Caco-2 (cell line): Measurements from ENCODE around the gene CD86. TPM values are rescaled to one million over a fixed set of nuclear protein-coding genes. Genes with fewer than 3 reads are reported as not detected.

ENCODE experiments used
- BruUV-seq: library from RNA; stranded (reverse); fragments of 400-500 nt; replicated peaks from 2 replicates; lab custom pipeline; 2021; lab: Mats Ljungman, UMichigan
- CTCF ChIA-PET: fragments of 300-600 bp; sonication (Branson Sonifier 250); formaldehyde crosslinking; loops from one replicate; lab custom pipeline; 2022; ENCODE audit warnings: antibody characterized with exemption; lab: Charles Lee
- POLR2A ChIA-PET: fragments of 300-600 bp; sonication (Branson Sonifier 250); formaldehyde crosslinking; loops from one replicate; lab custom pipeline; 2022; ENCODE audit warnings: antibody characterized with exemption; lab: Charles Lee
- DNase-seq, 2 experiments: peaks; one replicate each; pipeline versions ENCODE4 v3.0.0 to v3.0.0-alpha.2; 2020 to 2022
- H3K27me3 ChIP-seq: replicated peaks from 2 replicates; pipeline ENCODE4 v1.6.0; 2011; ENCODE audit warnings: low read length; ENCODE audit not compliant: control insufficient read depth, insufficient read depth
- H3K36me3 ChIP-seq: 2 replicates; pipeline ENCODE4 v1.5.1; 2011; ENCODE audit warnings: low read length; ENCODE audit not compliant: control insufficient read depth, insufficient read depth
- H3K4me1 ChIP-seq: fragments of 250-450 bp; sonication (Bioruptor Pico); 2 replicates; pipeline ENCODE4 v1.5.1; 2020; ENCODE audit warnings: mild to moderate bottlenecking
- H3K4me3 ChIP-seq: 2 replicates; pipeline ENCODE4 v1.5.1; 2011; ENCODE audit warnings: low read depth, mild to moderate bottlenecking, control low read depth, low read length
- H3K9me3 ChIP-seq: fragments of 250-450 bp; sonication (Bioruptor Pico); 2 replicates; pipeline ENCODE4 v1.5.1; 2020; ENCODE audit warnings: mild to moderate bottlenecking, moderate library complexity
- H3K27ac Mint-ChIP-seq: one replicate; pipeline ENCODE4 v1.8.0; 2022; ENCODE audit warnings: mixed read lengths; ENCODE audit not compliant: unreplicated experiment
- H3K27me3 Mint-ChIP-seq: one replicate; pipeline ENCODE4 v1.8.0; 2022; ENCODE audit warnings: mixed read lengths; ENCODE audit not compliant: insufficient read depth, unreplicated experiment
- H3K36me3 Mint-ChIP-seq: one replicate; pipeline ENCODE4 v1.8.0; 2022; ENCODE audit warnings: mild to moderate bottlenecking, mixed read lengths; ENCODE audit not compliant: insufficient read depth, unreplicated experiment
- H3K4me1 Mint-ChIP-seq: one replicate; pipeline ENCODE4 v1.8.0; 2022; ENCODE audit warnings: low read depth, mixed read lengths; ENCODE audit not compliant: unreplicated experiment
- H3K4me3 Mint-ChIP-seq: one replicate; pipeline ENCODE4 v1.8.0; 2022; ENCODE audit warnings: mild to moderate bottlenecking, moderate library complexity, mixed read lengths; ENCODE audit not compliant: unreplicated experiment
- H3K9me3 Mint-ChIP-seq: one replicate; pipeline ENCODE4 v1.8.0; 2022; ENCODE audit warnings: mixed read lengths; ENCODE audit not compliant: unreplicated experiment
- CTCF ChIP-seq, 2 experiments: fragments of 200-600 bp in 1 of 2; IDR thresholded peaks; 1 replicate in 1 of 2; 2 replicates in 1 of 2; pipeline versions ENCODE4 v1.5.1 to v1.8.0; 2011 to 2022; ENCODE audit warnings: antibody characterized with exemption in 1 of 2, control low read depth in 1 of 2, inconsistent platforms in 1 of 2, low read depth in 1 of 2, low read length in 1 of 2, mild to moderate bottlenecking in 1 of 2, moderate library complexity in 1 of 2; ENCODE audit not compliant: insufficient read depth in 1 of 2, severe bottlenecking in 1 of 2, unreplicated experiment in 1 of 2
- intact Hi-C: fragments of 100-400 bp; cut with micrococcal nuclease; formaldehyde crosslinking; loops from one replicate; pipeline ENCODE4 v1.10.0; 2022; ENCODE audit not compliant: unreplicated experiment
- total RNA-seq: library from RNA; stranded (reverse); gene quantifications from 2 replicates; pipeline ENCODE4 v1.2.3, GENCODE V29; 2022

The CD86 gene
- total RNA-seq, 1 experiment from 2014 or later, result not detected

GRCh38 chr3:122078235-122078935, 23.2 kb downstream of the CD86 start:
- H3K9me3 Mint-ChIP-seq, result no peaks in the 10 kb centered on the region
- no peaks in the 10 kb centered on the region for H3K36me3 Mint-ChIP-seq
- no peak for DNase-seq
- Histone ChIP-seq H3K36me3 (no peaks in the 10 kb centered on the region), H3K9me3 (no peaks in the 10 kb centered on the region), H3K4me3 (no peak overlapping the region), H3K4me1 (peaks cover 10% of the 10 kb centered on the region; the same call in 1 of the 2 replicates), H3K27me3 (no peaks in the 10 kb centered on the region)
- no TSS peak for BruUV-seq
- H3K27ac Mint-ChIP-seq, result no peak overlapping the region
- H3K27me3 Mint-ChIP-seq, result peaks cover 9% of the 10 kb centered on the region
- TF ChIP-seq CTCF (IDR thresholded peaks at IDR 0.05; ENCODE audit: insufficient read depth in 1 of 2, low read depth in 1 of 2, low read length in 1 of 2, severe bottlenecking in 1 of 2, unreplicated experiment in 1 of 2), result no peak
- intact Hi-C loops, result no loop called here
- no peak overlapping the region for H3K4me3 Mint-ChIP-seq
- H3K4me1 Mint-ChIP-seq, result no peaks in the 10 kb centered on the region
- CTCF ChIA-PET, result no interaction called here
- POLR2A ChIA-PET, result no interaction called here

- Mint-ChIP-seq H3K4me3 (no peak overlapping the region), H3K27ac (no peak overlapping the region), H3K9me3 (no peaks in the 10 kb centered on the region), H3K4me1 (no peaks in the 10 kb centered on the region), H3K27me3 (peaks cover 9% of the 10 kb centered on the region), H3K36me3 (no peaks in the 10 kb centered on the region)
- no peaks in the 10 kb centered on the region for H3K36me3 ChIP-seq
- POLR2A ChIA-PET, result no interaction called here
- H3K9me3 ChIP-seq, result no peaks in the 10 kb centered on the region
- H3K4me3 ChIP-seq, result no peak overlapping the region
- no peak for DNase-seq
- H3K4me1 ChIP-seq, result peaks cover 10% of the 10 kb centered on the region; the same call in 1 of the 2 replicates
- no TSS peak for BruUV-seq
- TF ChIP-seq CTCF (IDR thresholded peaks at IDR 0.05; ENCODE audit: insufficient read depth in 1 of 2, low read depth in 1 of 2, low read length in 1 of 2, severe bottlenecking in 1 of 2, unreplicated experiment in 1 of 2), result no peak
- CTCF ChIA-PET, result no interaction called here
- no peaks in the 10 kb centered on the region for H3K27me3 ChIP-seq
- intact Hi-C loops, result no loop called here
Measured at GRCh38 chr3:122079524-122080206, 24.5 kb downstream of the CD86 start.

GRCh38 chr3:122080207-122080587, 25.0 kb downstream of the CD86 start:
- H3K4me3 Mint-ChIP-seq, result no peak overlapping the region
- Histone ChIP-seq H3K27me3 (no peaks in the 10 kb centered on the region), H3K4me1 (peaks cover 10% of the 10 kb centered on the region; the same call in 1 of the 2 replicates), H3K4me3 (no peak overlapping the region), H3K9me3 (no peaks in the 10 kb centered on the region), H3K36me3 (no peaks in the 10 kb centered on the region)
- no TSS peak for BruUV-seq
- no peak for TF ChIP-seq CTCF (IDR thresholded peaks at IDR 0.05; ENCODE audit: insufficient read depth in 1 of 2, low read depth in 1 of 2, low read length in 1 of 2, severe bottlenecking in 1 of 2, unreplicated experiment in 1 of 2)
- no peaks in the 10 kb centered on the region for H3K4me1 Mint-ChIP-seq
- intact Hi-C loops, result no loop called here
- H3K27ac Mint-ChIP-seq, result no peak overlapping the region
- CTCF ChIA-PET, result no interaction called here
- no peak for DNase-seq
- H3K27me3 Mint-ChIP-seq, result peaks cover 9% of the 10 kb centered on the region
- H3K36me3 Mint-ChIP-seq, result no peaks in the 10 kb centered on the region
- no peaks in the 10 kb centered on the region for H3K9me3 Mint-ChIP-seq
- POLR2A ChIA-PET, result no interaction called here
